Measurements from ENCODE around the gene WDR45. TPM values are rescaled to one million over a fixed set of nuclear protein-coding genes. Genes with fewer than 3 reads are reported as not detected.

WDR45 gene
- total RNA-seq, 3 donors from 2014 or later = 44.3 to 90.1 (median 52.6) TPM

GRCh38 chrX:49117581-49117980 lies 37.9 kb upstream of the WDR45 start:
- intact Hi-C loops (cut with DNase I, micrococcal nuclease) = no loop called here
- H3K36me3 ChIP-seq (ENCODE audit: low read depth) = no peaks in the 10 kb centered on the region
- no peak for DNase-seq

DNA sequence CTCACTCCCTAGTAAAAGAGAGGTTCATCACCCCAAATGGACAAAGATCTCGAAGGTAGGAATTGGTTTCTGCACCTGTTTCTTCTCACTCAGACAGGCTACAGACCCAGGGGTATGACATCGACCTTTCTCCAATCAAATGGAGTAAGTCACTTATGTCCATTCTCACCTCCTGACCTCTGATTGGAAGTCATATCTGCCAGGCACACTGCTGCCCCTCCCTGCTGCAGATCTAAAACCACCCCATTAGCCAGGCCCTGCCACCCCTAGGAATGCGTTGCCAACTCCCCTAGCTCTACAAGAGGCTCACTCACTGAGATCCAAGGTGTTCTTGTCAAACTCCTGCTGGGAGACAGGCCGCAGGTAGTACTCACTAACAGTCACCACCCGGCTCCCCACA lies 37.0 kb upstream of the WDR45 start:
- no peak for DNase-seq
- Histone ChIP-seq H3K36me3 (ENCODE audit: low read depth) (no peaks in the 10 kb centered on the region), H3K4me3 (no peak overlapping the region), H3K4me1 (ENCODE audit: low read depth) (no peaks in the 10 kb centered on the region), H3K9me3 (no peaks in the 10 kb centered on the region)
- intact Hi-C loops (cut with DNase I, micrococcal nuclease) = no loop called here
- TF ChIP-seq, protein P1, sequence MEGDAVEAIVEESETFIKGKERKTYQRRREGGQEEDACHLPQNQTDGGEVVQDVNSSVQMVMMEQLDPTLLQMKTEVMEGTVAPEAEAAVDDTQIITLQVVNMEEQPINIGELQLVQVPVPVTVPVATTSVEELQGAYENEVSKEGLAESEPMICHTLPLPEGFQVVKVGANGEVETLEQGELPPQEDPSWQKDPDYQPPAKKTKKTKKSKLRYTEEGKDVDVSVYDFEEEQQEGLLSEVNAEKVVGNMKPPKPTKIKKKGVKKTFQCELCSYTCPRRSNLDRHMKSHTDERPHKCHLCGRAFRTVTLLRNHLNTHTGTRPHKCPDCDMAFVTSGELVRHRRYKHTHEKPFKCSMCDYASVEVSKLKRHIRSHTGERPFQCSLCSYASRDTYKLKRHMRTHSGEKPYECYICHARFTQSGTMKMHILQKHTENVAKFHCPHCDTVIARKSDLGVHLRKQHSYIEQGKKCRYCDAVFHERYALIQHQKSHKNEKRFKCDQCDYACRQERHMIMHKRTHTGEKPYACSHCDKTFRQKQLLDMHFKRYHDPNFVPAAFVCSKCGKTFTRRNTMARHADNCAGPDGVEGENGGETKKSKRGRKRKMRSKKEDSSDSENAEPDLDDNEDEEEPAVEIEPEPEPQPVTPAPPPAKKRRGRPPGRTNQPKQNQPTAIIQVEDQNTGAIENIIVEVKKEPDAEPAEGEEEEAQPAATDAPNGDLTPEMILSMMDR (IDR thresholded peaks at IDR 0.05) = no peak
- ATAC-seq = no peak

More at GRCh38 chrX:49117581-49117980, 37.9 kb upstream of the WDR45 start:
- no peak overlapping the region for H3K4me3 ChIP-seq
- no peaks in the 10 kb centered on the region for H3K4me1 ChIP-seq (ENCODE audit: low read depth)
- TF ChIP-seq, protein P1 (IDR thresholded peaks at IDR 0.05) = no peak
- ATAC-seq = no peak
- H3K9me3 ChIP-seq = no peaks in the 10 kb centered on the region

GRCh38 chrX:49116076-49116475 lies 36.4 kb upstream of the WDR45 start:
- no peaks in the 10 kb centered on the region for H3K9me3 ChIP-seq
- TF ChIP-seq, protein P1 (IDR thresholded peaks at IDR 0.05) = no peak
- ATAC-seq (no peak), DNase-seq (no peak)
- intact Hi-C loops (cut with DNase I, micrococcal nuclease) = no loop called here
- H3K4me1 ChIP-seq (ENCODE audit: low read depth) = no peaks in the 10 kb centered on the region
- H3K36me3 ChIP-seq (ENCODE audit: low read depth) = no peaks in the 10 kb centered on the region
- no peak overlapping the region for H3K4me3 ChIP-seq

GRCh38 chrX:49111791-49112190 lies 32.1 kb upstream of the WDR45 start:
- ATAC-seq (no peak), DNase-seq (no peak)
- TF ChIP-seq, protein P1 (IDR thresholded peaks at IDR 0.05) = no peak
- intact Hi-C loops (cut with DNase I, micrococcal nuclease) = no loop called here
- H3K4me3 ChIP-seq = no peak overlapping the region
- H3K4me1 ChIP-seq (ENCODE audit: low read depth) = no peaks in the 10 kb centered on the region
- H3K36me3 ChIP-seq (ENCODE audit: low read depth) = no peaks in the 10 kb centered on the region
- H3K9me3 ChIP-seq = no peaks in the 10 kb centered on the region

DNA sequence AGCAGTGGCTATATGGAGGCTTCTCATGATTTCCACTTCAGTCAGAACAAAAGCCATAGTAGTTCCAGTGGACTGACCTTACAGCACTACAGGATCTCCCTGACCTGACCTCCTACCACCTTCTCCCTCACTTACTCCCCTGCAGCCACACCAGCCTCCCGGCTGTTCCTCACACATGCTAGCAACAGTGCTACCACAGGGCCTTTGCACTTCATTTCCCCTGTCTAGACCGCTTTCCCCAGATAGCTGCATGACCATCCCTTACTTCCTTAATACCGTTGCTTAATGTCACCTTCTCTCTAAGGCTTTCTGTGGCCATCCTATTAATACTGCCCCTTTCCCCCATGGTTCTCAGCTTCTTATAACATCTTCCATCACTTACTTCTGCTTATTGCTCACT lies 30.7 kb upstream of the WDR45 start:
- intact Hi-C loops (cut with DNase I, micrococcal nuclease) = no loop called here
- TF ChIP-seq, protein P1 (IDR thresholded peaks at IDR 0.05) = no peak
- H3K4me3 ChIP-seq = no peak overlapping the region
- H3K4me1 ChIP-seq (ENCODE audit: low read depth) = no peaks in the 10 kb centered on the region
- ATAC-seq (no peak), DNase-seq (no peak)
- H3K36me3 ChIP-seq (ENCODE audit: low read depth) = no peaks in the 10 kb centered on the region
- H3K9me3 ChIP-seq = no peaks in the 10 kb centered on the region

DNA sequence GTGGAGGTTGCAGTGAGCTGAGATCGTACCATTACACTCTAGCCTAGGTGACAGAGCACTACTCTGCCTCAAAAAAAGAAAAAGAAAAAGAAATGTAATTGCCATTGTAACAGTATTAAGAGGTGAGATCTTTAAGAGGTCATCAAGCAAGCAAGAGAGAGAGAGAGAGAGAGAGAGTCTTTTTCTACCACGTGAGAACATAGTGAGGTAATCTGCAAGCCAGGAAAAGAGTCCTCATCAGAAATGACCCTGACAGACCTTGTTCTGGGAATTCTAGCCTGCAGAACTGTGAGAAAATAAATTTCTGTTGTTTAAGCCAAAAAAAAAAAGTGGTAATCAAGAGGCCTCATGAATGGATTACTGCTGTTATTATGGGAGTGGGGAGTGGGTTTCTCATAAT lies 29.0 kb upstream of the WDR45 start:
- no peaks in the 10 kb centered on the region for H3K36me3 ChIP-seq (ENCODE audit: low read depth)
- no peak overlapping the region for H3K4me3 ChIP-seq
- intact Hi-C loops (cut with DNase I, micrococcal nuclease) = no loop called here
- ATAC-seq (no peak), DNase-seq (no peak)
- no peaks in the 10 kb centered on the region for H3K9me3 ChIP-seq
- TF ChIP-seq, protein P1 (IDR thresholded peaks at IDR 0.05) = no peak
- H3K4me1 ChIP-seq (ENCODE audit: low read depth) = no peaks in the 10 kb centered on the region
